ENCODE data around the gene RBM47. TPM values are rescaled to one million over a fixed set of nuclear protein-coding genes. Genes with fewer than 3 reads are reported as not detected.
"Not testable (repeated sequence)": the region's sequence is repeated elsewhere in the genome, so short reads cannot be mapped to it uniquely, and the experiment has no call there.

The RBM47 gene
- total RNA-seq, 1 donor from 2014 or later = 31.6 TPM

GRCh38 chr4:40405193-40405592 is 224.5 kb downstream of the RBM47 start:
- DNase-seq = no peak

- DNase-seq = no peak
Measured at GRCh38 chr4:40403081-40403480, 226.6 kb downstream of the RBM47 start.

- no peak for DNase-seq
Measured at GRCh38 chr4:40402556-40402955, 227.1 kb downstream of the RBM47 start.

- DNase-seq = peak; percentile 87
Measured at GRCh38 chr4:40401631-40402030, 228.0 kb downstream of the RBM47 start.

GRCh38 chr4:40401096-40401495 is 228.6 kb downstream of the RBM47 start:
- DNase-seq = no peak

GRCh38 chr4:40399578-40399977 is 230.1 kb downstream of the RBM47 start:
- DNase-seq = no peak

- peak; percentile 75 for DNase-seq
Measured at GRCh38 chr4:40395908-40396793, 233.5 kb downstream of the RBM47 start.

- DNase-seq = no peak
Measured at GRCh38 chr4:40395166-40395900, 234.3 kb downstream of the RBM47 start.

GRCh38 chr4:40394236-40394635 is 235.4 kb downstream of the RBM47 start:
- DNase-seq = peak; percentile 28

- DNase-seq = not testable (repeated sequence)
Measured at GRCh38 chr4:40392241-40392640, 237.4 kb downstream of the RBM47 start.

- DNase-seq = no peak
Measured at GRCh38 chr4:40389986-40390385, 239.7 kb downstream of the RBM47 start.

GRCh38 chr4:40388239-40388638 is 241.4 kb downstream of the RBM47 start:
- DNase-seq = no peak

- DNase-seq = no peak
Measured at GRCh38 chr4:40380647-40381046, 249.0 kb downstream of the RBM47 start.

GRCh38 chr4:40379248-40379647 is 250.4 kb downstream of the RBM47 start:
- DNase-seq = no peak

GRCh38 chr4:40378619-40379018 is 251.0 kb downstream of the RBM47 start:
- DNase-seq = no peak

- no peak for DNase-seq
Measured at GRCh38 chr4:40377512-40378365, 251.9 kb downstream of the RBM47 start.

GRCh38 chr4:40375620-40376019 is 254.0 kb downstream of the RBM47 start:
- no peak for DNase-seq

- DNase-seq = no peak
Measured at GRCh38 chr4:40375095-40375494, 254.6 kb downstream of the RBM47 start.

GRCh38 chr4:40373636-40374035 is 256.0 kb downstream of the RBM47 start:
- DNase-seq = no peak
